H9 (cell line): ENCODE results near the gene MRI1. TPM values are rescaled to one million over a fixed set of nuclear protein-coding genes. Genes with fewer than 3 reads are reported as not detected.

Experiments used
- DNase-seq: peaks from one replicate; pipeline ENCODE4 v3.0.0-alpha.2; 2017
- H2AFZ ChIP-seq: one replicate; pipeline ENCODE4 v1.6.1; 2013; ENCODE audit warnings: mild to moderate bottlenecking, low read length, control low read depth, moderate library complexity
- H2AK5ac ChIP-seq: 2 replicates; pipeline ENCODE4 v1.6.1; 2013; ENCODE audit warnings: low read length, control low read depth, mixed read lengths; ENCODE audit not compliant: insufficient read length
- H2BK120ac ChIP-seq: one replicate; pipeline ENCODE4 v1.6.1; 2013; ENCODE audit warnings: low read depth, mild to moderate bottlenecking, low read length, control low read depth, inconsistent platforms; ENCODE audit not compliant: poor library complexity, severe bottlenecking
- H2BK12ac ChIP-seq: 2 replicates; pipeline ENCODE4 v1.6.1; 2013; ENCODE audit warnings: low read length, control low read depth, mixed read lengths, low read depth; ENCODE audit not compliant: insufficient read length
- H2BK15ac ChIP-seq: 2 replicates; pipeline ENCODE4 v1.6.1; 2013; ENCODE audit warnings: low read depth, low read length, control low read depth
- H2BK20ac ChIP-seq: one replicate; pipeline ENCODE4 v1.6.1; 2013; ENCODE audit warnings: low read depth, mild to moderate bottlenecking, low read length, control low read depth, inconsistent platforms; ENCODE audit not compliant: poor library complexity, severe bottlenecking
- H2BK5ac ChIP-seq: 2 replicates; pipeline ENCODE4 v1.6.1; 2013; ENCODE audit warnings: low read length, control low read depth, mixed read lengths; ENCODE audit not compliant: insufficient read length
- H3K14ac ChIP-seq: 2 replicates; pipeline ENCODE4 v1.6.1; 2013; ENCODE audit warnings: low read length, control low read depth; ENCODE audit not compliant: insufficient read depth
- H3K18ac ChIP-seq: 2 replicates; pipeline ENCODE4 v1.6.1; 2013; ENCODE audit warnings: low read depth, mild to moderate bottlenecking, mixed read lengths, low read length, control low read depth; ENCODE audit not compliant: insufficient read length
- H3K23ac ChIP-seq: 2 replicates; pipeline ENCODE4 v1.6.1; 2013; ENCODE audit warnings: low read length, control low read depth, mixed read lengths, low read depth; ENCODE audit not compliant: insufficient read length
- H3K23me2 ChIP-seq: 2 replicates; pipeline ENCODE4 v1.6.1; 2013; ENCODE audit warnings: low read depth, mild to moderate bottlenecking, mixed read lengths, low read length, control low read depth; ENCODE audit not compliant: insufficient read length, poor library complexity, severe bottlenecking
- H3K27ac ChIP-seq: 2 replicates; pipeline ENCODE4 v1.5.1; 2013; ENCODE audit warnings: low read length, control low read depth, mixed read lengths, low read depth; ENCODE audit not compliant: insufficient read length
- H3K27me3 ChIP-seq: 2 replicates; pipeline ENCODE4 v1.6.1; 2013; ENCODE audit warnings: low read length, control low read depth, inconsistent platforms; ENCODE audit not compliant: insufficient read depth
- H3K4ac ChIP-seq: 2 replicates; pipeline ENCODE4 v1.6.1; 2013; ENCODE audit warnings: low read depth, mild to moderate bottlenecking, control low read depth, inconsistent platforms, low read length, moderate library complexity
- H3K4me1 ChIP-seq: 2 replicates; pipeline ENCODE4 v1.6.1; 2013; ENCODE audit warnings: low read length, control low read depth, inconsistent platforms; ENCODE audit not compliant: insufficient read depth
- H3K4me2 ChIP-seq: 2 replicates; pipeline ENCODE4 v1.6.1; 2013; ENCODE audit warnings: low read length, control low read depth, mixed read lengths; ENCODE audit not compliant: insufficient read length, insufficient read depth
- H3K56ac ChIP-seq: 2 replicates; pipeline ENCODE4 v1.6.1; 2013; ENCODE audit warnings: low read depth, mild to moderate bottlenecking, mixed read lengths, low read length, control low read depth; ENCODE audit not compliant: insufficient read length
- H3K79me1 ChIP-seq: 2 replicates; pipeline ENCODE4 v1.6.1; 2013; ENCODE audit warnings: low read depth, mild to moderate bottlenecking, moderate library complexity, low read length, control low read depth, inconsistent platforms; ENCODE audit not compliant: insufficient read depth, poor library complexity, severe bottlenecking
- H3K79me2 ChIP-seq: 2 replicates; pipeline ENCODE4 v1.6.1; 2013; ENCODE audit warnings: low read length, control low read depth, inconsistent platforms; ENCODE audit not compliant: insufficient read depth
- H3K9ac ChIP-seq: 2 replicates; pipeline ENCODE4 v1.6.1; 2013; ENCODE audit warnings: low read length, control low read depth, mixed read lengths; ENCODE audit not compliant: insufficient read length; ENCODE audit errors: extremely low read depth
- H3K9me3 ChIP-seq: one replicate; pipeline ENCODE4 v1.6.1; 2013; ENCODE audit warnings: low read depth, low read length, inconsistent platforms; ENCODE audit not compliant: control insufficient read depth
- H3T11ph ChIP-seq: one replicate; pipeline ENCODE4 v1.6.1; 2013; ENCODE audit warnings: mild to moderate bottlenecking, low read length, control low read depth, inconsistent platforms
- H4K20me1 ChIP-seq: one replicate; pipeline ENCODE4 v1.6.1; 2013; ENCODE audit not compliant: control insufficient read depth, insufficient read length, insufficient read depth
- H4K5ac ChIP-seq: 2 replicates; pipeline ENCODE4 v1.6.1; 2013; ENCODE audit warnings: low read depth, mild to moderate bottlenecking, mixed read lengths, low read length, control low read depth; ENCODE audit not compliant: insufficient read length
- H4K8ac ChIP-seq: replicated peaks from 2 replicates; pipeline ENCODE4 v1.6.1; 2013; ENCODE audit warnings: low read length, control low read depth, mixed read lengths, low read depth; ENCODE audit not compliant: insufficient read length
- H4K91ac ChIP-seq: 2 replicates; pipeline ENCODE4 v1.6.1; 2013; ENCODE audit warnings: low read depth, mild to moderate bottlenecking, moderate library complexity, mixed read lengths, low read length, control low read depth; ENCODE audit not compliant: insufficient read length
- H3K27ac Mint-ChIP-seq, 3 experiments: 2 replicates in 2 of 3; 3 replicates in 1 of 3; pipeline ENCODE4 v1.8.0; 2020 to 2021; ENCODE audit warnings: mixed read lengths in 3 of 3, mild to moderate bottlenecking in 1 of 3, moderate library complexity in 1 of 3
- H3K27me3 Mint-ChIP-seq: 2 replicates; pipeline ENCODE4 v1.8.0; 2021; ENCODE audit warnings: low read depth, mild to moderate bottlenecking, moderate library complexity, mixed read lengths
- H3K36me3 Mint-ChIP-seq, 3 experiments: 2 replicates in 2 of 3; 3 replicates in 1 of 3; pipeline ENCODE4 v1.8.0; 2020 to 2021; ENCODE audit warnings: low read depth in 3 of 3, mixed read lengths in 3 of 3; ENCODE audit not compliant: insufficient read depth in 1 of 3
- H3K4me1 Mint-ChIP-seq, 2 experiments: 2 replicates each; pipeline ENCODE4 v1.8.0; 2020; ENCODE audit warnings: mixed read lengths in 2 of 2
- H3K4me3 Mint-ChIP-seq, 2 experiments: 2 replicates in 1 of 2; 3 replicates in 1 of 2; pipeline ENCODE4 v1.8.0; 2020 to 2021; ENCODE audit warnings: mild to moderate bottlenecking in 2 of 2, mixed read lengths in 2 of 2, moderate library complexity in 1 of 2
- H3K9me3 Mint-ChIP-seq, 2 experiments: 2 replicates in 1 of 2; 3 replicates in 1 of 2; pipeline ENCODE4 v1.8.0; 2020; ENCODE audit warnings: mild to moderate bottlenecking in 2 of 2, mixed read lengths in 2 of 2, moderate library complexity in 1 of 2
- WGBS: extraction: QIAGEN DNeasy Blood & Tissue Kit; methylation state at CpG from one replicate; pipeline ENCODE4 v1.1.7; 2013; ENCODE audit warnings: missing lambda C conversion rate, low lambda C conversion rate, mixed read lengths; ENCODE audit not compliant: insufficient read length; ENCODE audit errors: extremely low coverage; 5-methylcytosine and 5-hydroxymethylcytosine counted together
- total RNA-seq: library from RNA; stranded (reverse); gene quantifications from 2 replicates; pipeline ENCODE4 v1.2.1, GENCODE V29; 2021
- TF ChIP-seq, protein P1 (sequence below): fragments of 200-600 bp; sonication (generic); conservative IDR thresholded peaks from 3 replicates; pipeline ENCODE4 v1.8.0; 2021; ENCODE audit warnings: antibody characterized with exemption, mild to moderate bottlenecking

MRI1 gene
- total RNA-seq, 1 experiment from 2014 or later, result 19.5 TPM

DNA sequence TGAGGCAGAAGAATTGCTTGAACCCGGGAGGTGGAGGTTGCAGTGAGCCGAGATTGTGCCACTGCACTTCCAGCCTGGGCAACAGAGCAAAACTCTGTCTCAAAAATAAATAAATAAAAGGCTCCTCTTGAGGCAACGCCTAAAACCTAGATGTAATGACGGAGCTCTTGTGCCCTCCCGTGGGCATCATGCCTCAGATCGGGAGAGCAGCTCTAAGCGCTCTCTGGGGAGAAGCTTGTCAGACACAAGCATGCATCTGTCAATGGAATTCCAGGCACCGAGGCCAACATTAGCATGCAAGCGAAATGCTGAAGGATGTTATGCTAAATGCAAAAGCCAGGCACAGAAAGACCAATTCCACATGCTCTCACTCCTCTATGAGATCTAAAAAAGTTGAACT is 45.6 kb upstream of the MRI1 start:
- H3K36me3 Mint-ChIP-seq, result no peaks in the 10 kb centered on the region; a peak in 1 of 7 replicates
- Histone ChIP-seq H3K9ac (no peak overlapping the region), H2BK120ac (no peak overlapping the region), H3K4me2 (no peak overlapping the region), H3K79me1 (no peaks in the 10 kb centered on the region), H3K18ac (no peak overlapping the region), H3K9me3 (no peaks in the 10 kb centered on the region), H3K56ac (no peak overlapping the region), H4K5ac (no peak overlapping the region), H2BK5ac (no peak overlapping the region), H3K27ac (no peak overlapping the region), H3K23me2 (no peaks in the 10 kb centered on the region), H3K23ac (no peak overlapping the region), H3K14ac (no peak overlapping the region), H2AK5ac (no peak overlapping the region), H3K4me1 (no peaks in the 10 kb centered on the region), H3T11ph (no peak overlapping the region), H3K27me3 (no peaks in the 10 kb centered on the region), H2BK20ac (no peak overlapping the region), H2BK15ac (no peak overlapping the region), H4K20me1 (no peaks in the 10 kb centered on the region), H3K79me2 (no peaks in the 10 kb centered on the region), H4K91ac (no peak overlapping the region), H4K8ac (no peak overlapping the region), H2BK12ac (no peak overlapping the region), H2AFZ (no peak overlapping the region), H3K4ac (no peak overlapping the region)
- no CpG with 5 or more reads among the region's 9 CpGs for WGBS
- H3K4me3 Mint-ChIP-seq, result no peak overlapping the region
- TF ChIP-seq, protein P1, sequence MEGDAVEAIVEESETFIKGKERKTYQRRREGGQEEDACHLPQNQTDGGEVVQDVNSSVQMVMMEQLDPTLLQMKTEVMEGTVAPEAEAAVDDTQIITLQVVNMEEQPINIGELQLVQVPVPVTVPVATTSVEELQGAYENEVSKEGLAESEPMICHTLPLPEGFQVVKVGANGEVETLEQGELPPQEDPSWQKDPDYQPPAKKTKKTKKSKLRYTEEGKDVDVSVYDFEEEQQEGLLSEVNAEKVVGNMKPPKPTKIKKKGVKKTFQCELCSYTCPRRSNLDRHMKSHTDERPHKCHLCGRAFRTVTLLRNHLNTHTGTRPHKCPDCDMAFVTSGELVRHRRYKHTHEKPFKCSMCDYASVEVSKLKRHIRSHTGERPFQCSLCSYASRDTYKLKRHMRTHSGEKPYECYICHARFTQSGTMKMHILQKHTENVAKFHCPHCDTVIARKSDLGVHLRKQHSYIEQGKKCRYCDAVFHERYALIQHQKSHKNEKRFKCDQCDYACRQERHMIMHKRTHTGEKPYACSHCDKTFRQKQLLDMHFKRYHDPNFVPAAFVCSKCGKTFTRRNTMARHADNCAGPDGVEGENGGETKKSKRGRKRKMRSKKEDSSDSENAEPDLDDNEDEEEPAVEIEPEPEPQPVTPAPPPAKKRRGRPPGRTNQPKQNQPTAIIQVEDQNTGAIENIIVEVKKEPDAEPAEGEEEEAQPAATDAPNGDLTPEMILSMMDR, result peak; percentile 66; the same call in 2 of the 3 replicates
- DNase-seq, result peak; percentile 33
- peaks cover 7 to 12% of the 10 kb centered on the region in 2 experiments; a peak in 4 of 5 replicates for H3K9me3 Mint-ChIP-seq
- peaks cover 2 to 3% of the 10 kb centered on the region in 2 experiments; a peak in 3 of 4 replicates for H3K4me1 Mint-ChIP-seq
- H3K27ac Mint-ChIP-seq, result no peak overlapping the region; a peak in 1 of 7 replicates
- peaks cover 5% of the 10 kb centered on the region; the same call in 1 of the 2 replicates for H3K27me3 Mint-ChIP-seq
